PC-9 (cell line): Measurements from ENCODE around the gene ME3.

Experiments
- CTCF ChIP-seq: fragments of 200-600 bp; sonication (generic); conservative IDR thresholded peaks from 2 replicates; pipeline ENCODE4 v1.6.1; 2017; ENCODE audit warnings: mixed run types, antibody characterized with exemption, mild to moderate bottlenecking, moderate library complexity
- EZH2 ChIP-seq: fragments of 200-600 bp; sonication (generic); IDR thresholded peaks from 2 replicates; pipeline ENCODE4 v1.8.0; 2017; ENCODE audit warnings: antibody characterized with exemption, low read depth

GRCh38 chr11:86718521-86718920 is 46.1 kb upstream of the ME3 start:
- no peak for TF ChIP-seq CTCF
- no peak for TF ChIP-seq EZH2
